ENCODE results near the gene BCAS1.
A peak's percentile ranks its signal among the peaks of the same experiment; 100 is the strongest.

The BCAS1 gene

GRCh38 chr20:53947501-53948195 lies 122.7 kb downstream of the BCAS1 start:
- no peak for DNase-seq (ENCODE audit: low spot score)
- FAIRE-seq, result no peak

DNA sequence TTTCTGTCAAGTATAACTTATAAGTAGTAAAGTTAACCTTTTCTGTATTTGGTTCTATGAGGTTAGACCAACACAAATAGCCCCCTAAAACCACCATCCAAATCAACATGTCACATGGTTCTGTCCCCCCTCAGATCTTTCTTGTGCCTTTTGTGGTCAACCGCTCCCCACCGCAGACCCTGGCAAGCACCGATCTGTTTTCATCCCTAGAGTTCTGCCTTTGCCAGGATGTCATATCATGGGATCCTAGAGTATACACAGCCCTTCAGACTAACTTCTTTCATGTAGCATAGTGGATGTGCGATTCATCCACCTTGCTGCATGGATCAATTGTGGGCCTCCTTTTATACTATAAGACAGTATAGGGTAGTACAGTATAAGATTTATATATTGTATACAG lies 124.3 kb downstream of the BCAS1 start:
- DNase-seq (ENCODE audit: low spot score) (no peak), FAIRE-seq (no peak)

DNA sequence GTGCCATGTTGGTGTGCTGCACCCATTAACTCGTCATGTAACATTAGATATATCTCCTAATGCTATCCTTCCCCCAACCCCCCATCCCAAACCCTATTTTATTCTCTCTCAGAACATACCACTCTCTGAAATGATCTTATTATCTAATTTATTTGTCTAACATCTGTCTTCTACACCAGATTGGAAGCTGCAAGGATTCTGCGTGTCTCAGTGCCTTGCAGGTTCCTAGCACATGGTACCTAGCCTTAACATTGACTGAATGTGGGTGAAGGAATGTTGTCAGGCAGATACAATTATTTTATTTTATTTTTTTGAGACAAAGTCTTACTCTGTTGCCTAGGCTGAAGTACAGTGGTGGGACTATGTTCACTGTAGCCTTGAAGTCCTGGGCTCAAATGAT lies 124.9 kb downstream of the BCAS1 start:
- DNase-seq (ENCODE audit: low spot score), result no peak
- no peak for FAIRE-seq

DNA sequence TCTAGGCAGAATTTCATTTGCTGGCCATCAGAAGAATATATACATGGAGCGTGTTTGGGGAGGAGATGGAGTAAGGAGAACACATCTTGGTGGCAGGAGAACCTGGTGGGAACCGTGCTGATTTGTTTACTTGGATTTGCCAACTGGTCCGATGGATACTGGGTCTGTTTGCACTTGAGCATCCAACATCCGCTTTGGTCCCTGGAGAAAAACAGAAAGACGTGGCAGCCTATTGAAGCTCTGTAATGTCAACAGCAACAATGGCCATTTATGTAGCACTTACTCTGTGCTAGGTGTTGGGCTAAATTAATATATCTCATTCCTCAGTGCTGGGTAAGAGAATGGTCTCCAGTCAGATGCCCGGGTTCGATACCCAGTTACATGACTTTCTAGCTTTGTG lies 125.6 kb downstream of the BCAS1 start:
- DNase-seq (ENCODE audit: low spot score) (no peak), FAIRE-seq (no peak)

DNA sequence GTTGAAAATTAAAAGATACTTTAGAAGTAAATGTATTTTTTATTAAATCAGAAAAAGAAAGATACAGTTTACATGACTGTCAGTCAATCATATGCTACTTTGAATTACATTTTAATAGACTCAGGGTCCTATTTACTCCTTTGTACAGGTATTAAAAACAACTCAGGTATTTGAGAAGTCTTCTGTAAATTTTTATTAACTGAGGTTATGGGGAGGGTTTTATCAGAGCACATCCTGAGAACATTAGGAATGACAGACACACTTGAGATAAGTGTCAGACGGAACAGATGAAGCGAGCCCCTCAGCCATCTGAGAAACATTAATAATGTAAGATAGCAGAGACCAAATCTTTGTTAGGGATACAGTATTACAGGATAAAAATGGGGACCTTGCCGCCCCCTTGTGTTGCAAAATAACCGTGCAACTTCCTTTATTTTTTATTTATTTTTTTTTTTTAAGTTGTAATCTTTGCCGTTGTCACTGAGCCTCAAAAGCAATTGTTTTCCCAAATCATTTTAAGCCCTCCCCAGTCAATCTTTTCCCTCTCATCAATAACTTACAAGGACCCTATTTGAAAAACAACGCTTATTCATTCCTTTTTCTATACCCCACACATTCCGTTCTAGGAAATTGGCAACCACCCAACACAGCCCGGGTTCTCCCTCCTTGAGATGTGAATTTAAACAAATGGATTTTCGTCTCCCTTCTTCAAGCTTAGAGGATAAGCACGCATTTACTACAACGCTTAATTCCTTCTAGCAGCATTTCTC lies 126.7 kb downstream of the BCAS1 start:
- DNase-seq (ENCODE audit: low spot score) (no peak), FAIRE-seq (peak; percentile 15)

- FAIRE-seq, result no peak
- no peak for DNase-seq (ENCODE audit: low spot score)
Measured at GRCh38 chr20:53942973-53943372, 127.4 kb downstream of the BCAS1 start.

- FAIRE-seq (no peak), DNase-seq (ENCODE audit: low spot score) (no peak)
Measured at GRCh38 chr20:53942472-53942816, 128.0 kb downstream of the BCAS1 start.

DNA sequence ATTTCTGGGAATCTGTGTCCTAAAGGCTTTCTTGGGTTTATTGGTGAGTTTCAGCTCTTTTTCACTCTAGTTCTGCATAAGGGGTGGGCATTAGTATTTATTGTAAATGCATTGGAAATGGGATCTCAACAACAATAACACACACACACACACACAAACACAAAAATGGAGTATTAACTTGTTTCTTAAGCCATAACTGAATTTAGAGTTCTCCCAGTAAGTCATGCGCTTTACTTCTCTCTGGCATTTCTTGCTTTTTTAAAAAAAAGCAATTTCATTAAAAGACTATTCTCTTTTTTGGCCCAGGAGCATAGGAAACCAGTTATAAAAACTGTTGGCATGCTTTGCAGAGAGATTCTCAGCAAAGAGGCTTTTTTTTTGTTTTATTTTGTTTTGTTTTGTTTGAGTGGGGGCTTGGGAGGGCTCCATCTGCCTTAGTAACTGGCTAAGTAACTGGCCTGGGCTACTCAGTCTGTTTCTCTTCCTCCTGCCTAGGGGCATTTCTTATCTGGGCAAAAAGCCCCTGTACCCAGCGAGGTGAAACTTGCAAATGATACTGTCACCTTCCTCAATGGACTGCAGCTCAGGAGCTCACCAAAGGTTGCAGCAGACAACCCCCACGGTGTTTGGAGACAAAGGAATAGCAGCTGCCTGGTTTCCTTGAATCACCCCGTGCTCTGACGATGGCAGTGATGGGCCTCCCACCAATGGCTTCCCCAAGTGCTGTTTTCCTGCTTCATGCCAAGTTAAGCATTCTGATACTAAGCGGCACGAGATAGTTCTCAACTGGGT lies 128.5 kb downstream of the BCAS1 start:
- DNase-seq (ENCODE audit: low spot score) (no peak), FAIRE-seq (no peak)

GRCh38 chr20:53940907-53941545 lies 129.4 kb downstream of the BCAS1 start:
- peak; percentile 80 for DNase-seq (ENCODE audit: low spot score)
- no peak for FAIRE-seq

- DNase-seq (ENCODE audit: low spot score), result no peak
- FAIRE-seq, result no peak
Measured at GRCh38 chr20:53940360-53940702, 130.1 kb downstream of the BCAS1 start.

- DNase-seq (ENCODE audit: low spot score) (peak; percentile 83), FAIRE-seq (peak; percentile 66)
Measured at GRCh38 chr20:53939572-53940359, 130.6 kb downstream of the BCAS1 start.

DNA sequence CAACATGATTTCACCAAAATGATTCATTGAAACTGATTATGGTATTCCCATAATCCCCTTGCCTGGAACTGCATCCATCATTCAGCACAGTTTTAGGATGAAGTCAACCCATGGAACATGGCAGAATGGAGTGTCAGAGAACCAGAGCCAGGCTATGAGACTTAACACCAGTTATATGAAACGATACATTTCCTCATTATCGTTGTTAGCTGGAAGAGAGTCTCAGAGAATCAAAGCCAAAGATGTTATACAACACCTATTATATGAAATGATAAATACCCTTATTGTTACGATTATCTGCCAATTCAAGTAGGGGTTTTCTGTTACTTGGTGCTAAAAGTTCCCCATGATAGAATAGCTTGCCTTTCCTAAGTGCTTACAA lies 131.2 kb downstream of the BCAS1 start:
- DNase-seq (ENCODE audit: low spot score) (no peak), FAIRE-seq (no peak)

DNA sequence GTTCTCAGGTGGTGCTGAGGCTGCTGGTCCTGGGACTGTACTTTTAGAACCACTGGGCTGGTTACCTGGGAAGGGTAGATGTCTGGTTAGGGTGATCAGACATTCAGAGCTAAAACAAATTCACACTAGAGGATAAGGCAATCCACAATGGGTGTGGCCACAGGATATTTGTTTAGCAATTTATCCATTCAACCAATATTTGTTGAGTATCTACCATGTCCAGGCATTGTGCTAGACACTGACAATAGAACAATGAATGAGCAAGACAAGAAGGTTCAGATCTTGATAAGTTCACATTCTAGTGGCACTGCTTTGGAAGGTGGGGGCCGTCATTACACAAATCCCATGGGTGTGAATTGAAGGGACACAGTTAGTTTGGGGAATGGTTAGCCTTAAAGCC lies 131.7 kb downstream of the BCAS1 start:
- FAIRE-seq (no peak), DNase-seq (ENCODE audit: low spot score) (no peak)

DNA sequence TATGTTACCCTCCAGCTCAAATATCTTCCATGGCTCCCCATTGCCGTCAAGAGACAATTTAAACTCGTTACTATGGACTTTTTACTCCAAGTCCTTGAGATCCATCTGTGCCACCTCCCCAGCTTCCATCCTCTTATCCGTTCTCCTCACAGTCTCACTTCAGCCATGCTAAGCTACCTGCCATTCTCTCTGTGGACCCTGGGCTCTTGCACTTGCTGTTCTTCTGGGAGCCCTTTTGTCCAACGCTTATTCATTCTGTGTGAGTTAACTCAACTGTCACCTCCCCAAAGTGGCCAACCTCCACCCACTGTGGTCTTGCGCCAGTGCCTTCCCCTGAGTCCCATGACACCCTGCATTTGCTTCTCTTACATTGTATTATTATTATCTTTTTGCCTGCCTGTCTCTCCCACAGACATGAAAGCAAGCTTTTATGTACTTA lies 132.4 kb downstream of the BCAS1 start:
- no peak for FAIRE-seq
- no peak for DNase-seq (ENCODE audit: low spot score)

DNA sequence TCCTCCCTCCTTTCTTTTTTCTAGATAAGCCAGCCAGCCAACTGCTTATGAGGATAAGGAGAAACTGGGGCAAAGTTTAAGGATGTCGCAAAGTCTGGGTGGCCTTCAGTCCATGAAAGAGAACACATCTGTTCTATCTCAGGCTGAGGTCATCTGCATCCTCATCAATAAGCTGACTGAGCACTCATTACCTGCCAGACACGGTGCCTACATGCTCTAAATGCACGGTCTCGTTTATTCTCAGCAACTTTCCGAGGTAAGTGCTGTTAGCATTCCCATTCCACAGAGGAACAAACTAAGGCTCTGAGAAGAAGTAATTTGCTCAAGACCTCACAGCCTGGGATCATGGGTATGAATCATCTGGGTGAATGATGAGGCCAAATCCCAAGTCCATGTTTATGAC lies 133.1 kb downstream of the BCAS1 start:
- FAIRE-seq, result no peak

DNA sequence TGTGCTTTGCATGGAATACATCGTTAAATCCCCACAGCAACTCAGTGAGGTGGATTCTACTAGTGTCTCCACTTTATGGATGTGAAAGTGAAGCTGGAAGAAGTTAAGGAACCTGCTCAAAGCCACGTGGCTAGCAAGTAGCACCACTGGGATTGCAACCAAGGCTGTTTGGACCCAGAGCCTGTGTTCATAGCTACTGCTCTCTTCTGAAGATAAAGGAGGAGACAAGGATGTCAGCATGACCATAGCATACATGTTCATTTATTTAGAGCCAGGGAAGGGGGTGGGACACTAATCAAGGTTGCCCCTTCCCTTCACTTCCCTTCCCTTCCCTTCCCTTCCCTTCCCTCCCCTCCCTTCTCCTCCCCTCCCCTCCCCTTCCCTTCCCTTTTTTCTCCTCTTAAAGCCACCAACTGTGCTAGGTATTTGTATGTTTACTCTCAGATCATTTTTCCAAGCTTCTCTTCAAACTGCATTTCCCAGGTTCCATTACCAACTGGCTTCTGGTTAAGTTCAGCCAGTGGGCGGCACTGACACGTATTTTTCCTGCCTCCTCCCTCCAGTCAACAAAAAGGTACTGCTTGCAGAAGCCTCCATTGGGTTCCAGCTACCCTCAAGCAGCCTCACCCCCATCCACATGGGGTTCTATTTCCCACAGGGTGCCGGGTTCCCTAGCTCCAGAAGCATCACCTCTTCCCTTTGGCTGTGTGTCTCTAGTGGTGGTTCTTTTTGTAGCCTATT lies 134.9 kb downstream of the BCAS1 start:
- DNase-seq (ENCODE audit: low spot score), result no peak

More for the DNA sequence above, 133.1 kb downstream of the BCAS1 start:
- no peak for DNase-seq (ENCODE audit: low spot score)

GRCh38 chr20:53934421-53935343 lies 135.7 kb downstream of the BCAS1 start:
- no peak for FAIRE-seq
- peak; percentile 68 for DNase-seq (ENCODE audit: low spot score)

More for the DNA sequence above, 134.9 kb downstream of the BCAS1 start:
- FAIRE-seq, result no peak

DNA sequence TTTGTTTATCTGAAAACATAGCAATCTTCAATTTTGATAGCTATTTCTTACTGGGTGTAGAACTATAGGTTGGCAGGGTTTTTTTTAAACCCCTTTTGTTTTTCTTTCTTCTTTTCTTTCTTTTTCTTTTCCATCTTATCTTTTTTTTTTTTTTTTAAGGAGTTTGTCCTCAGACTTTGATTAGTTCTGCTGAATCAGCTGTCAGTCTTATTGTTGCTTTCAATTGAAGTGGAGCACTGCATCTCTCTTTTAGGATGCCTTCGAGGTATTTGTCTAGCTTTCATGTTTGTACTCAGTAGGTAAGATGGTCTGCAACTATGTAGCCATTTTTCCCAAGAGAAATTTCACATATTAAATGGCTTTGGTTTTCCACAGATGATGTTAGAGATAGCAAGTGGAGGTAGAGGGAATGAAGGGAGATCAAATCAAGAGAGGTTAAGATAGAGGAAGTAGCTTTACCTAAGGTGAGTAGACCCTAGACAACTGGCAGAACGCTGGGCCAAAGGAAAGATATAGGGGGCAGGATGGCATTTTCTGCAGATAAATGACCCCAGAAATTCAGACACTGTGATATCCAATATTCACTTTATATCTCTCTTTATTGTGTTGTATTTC lies 137.1 kb downstream of the BCAS1 start:
- DNase-seq (ENCODE audit: low spot score), result no peak
- FAIRE-seq, result no peak

All from RCC 7860 (cell line).